Measurements from ENCODE around the gene AREG.

AREG gene

DNA sequence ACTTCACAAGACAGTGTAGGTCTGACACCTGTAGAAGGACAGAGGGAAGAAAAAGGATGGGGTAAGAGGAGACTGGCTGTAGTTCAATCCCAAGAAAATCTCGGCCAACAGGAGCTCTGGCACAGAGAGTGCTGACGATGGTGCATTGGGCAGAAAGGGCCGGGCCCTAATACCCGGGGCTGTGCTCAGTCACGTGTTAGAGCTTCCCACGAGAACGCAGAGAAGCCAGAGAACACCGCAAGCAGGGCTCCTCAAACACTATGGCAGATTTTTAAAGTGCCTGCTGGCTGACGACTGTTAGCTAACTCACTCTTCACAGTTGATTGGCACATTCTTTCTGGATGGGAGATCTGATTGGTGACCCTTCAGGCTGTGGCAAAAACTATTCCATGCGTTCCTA lies 44.5 kb upstream of the AREG start:
- Histone ChIP-seq H4K20me1 (ENCODE audit: insufficient read depth, low read length, poor library complexity, severe bottlenecking) (no peaks in the 10 kb centered on the region), H3K9ac (ENCODE audit: low read depth, low read length, poor library complexity, severe bottlenecking) (no peak overlapping the region), H3K4me3 (ENCODE audit: low read length, poor library complexity, severe bottlenecking) (no peak overlapping the region), H3K4me1 (ENCODE audit: insufficient read depth, low read length, poor library complexity, severe bottlenecking) (peaks cover 4% of the 10 kb centered on the region), H3K9me2 (replicated peaks; ENCODE audit: low read depth, low read length) (no peaks in the 10 kb centered on the region), H3K9me3 (ENCODE audit: insufficient read depth, low read depth, low read length) (no peaks in the 10 kb centered on the region), H2AFZ (ENCODE audit: low read length) (no peak overlapping the region), H3F3A (ENCODE audit: low read depth) (no peaks in the 10 kb centered on the region), H3K27me3 (ENCODE audit: insufficient read depth, low read length, poor library complexity, severe bottlenecking) (no peaks in the 10 kb centered on the region), H3K4me2 (ENCODE audit: low read depth, low read length, poor library complexity, severe bottlenecking) (no peak overlapping the region), H3K36me3 (ENCODE audit: insufficient read depth, low read length) (no peaks in the 10 kb centered on the region), H3K79me2 (ENCODE audit: insufficient read depth, low read length) (no peaks in the 10 kb centered on the region)
- no peak for TF ChIP-seq EZH2phosphoT487 (IDR thresholded peaks at IDR 0.05; ENCODE audit: borderline replicate concordance)
- TF ChIP-seq, protein P1, sequence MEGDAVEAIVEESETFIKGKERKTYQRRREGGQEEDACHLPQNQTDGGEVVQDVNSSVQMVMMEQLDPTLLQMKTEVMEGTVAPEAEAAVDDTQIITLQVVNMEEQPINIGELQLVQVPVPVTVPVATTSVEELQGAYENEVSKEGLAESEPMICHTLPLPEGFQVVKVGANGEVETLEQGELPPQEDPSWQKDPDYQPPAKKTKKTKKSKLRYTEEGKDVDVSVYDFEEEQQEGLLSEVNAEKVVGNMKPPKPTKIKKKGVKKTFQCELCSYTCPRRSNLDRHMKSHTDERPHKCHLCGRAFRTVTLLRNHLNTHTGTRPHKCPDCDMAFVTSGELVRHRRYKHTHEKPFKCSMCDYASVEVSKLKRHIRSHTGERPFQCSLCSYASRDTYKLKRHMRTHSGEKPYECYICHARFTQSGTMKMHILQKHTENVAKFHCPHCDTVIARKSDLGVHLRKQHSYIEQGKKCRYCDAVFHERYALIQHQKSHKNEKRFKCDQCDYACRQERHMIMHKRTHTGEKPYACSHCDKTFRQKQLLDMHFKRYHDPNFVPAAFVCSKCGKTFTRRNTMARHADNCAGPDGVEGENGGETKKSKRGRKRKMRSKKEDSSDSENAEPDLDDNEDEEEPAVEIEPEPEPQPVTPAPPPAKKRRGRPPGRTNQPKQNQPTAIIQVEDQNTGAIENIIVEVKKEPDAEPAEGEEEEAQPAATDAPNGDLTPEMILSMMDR (conservative IDR thresholded peaks at IDR 0.05; ENCODE audit: low read length): no peak

DNA sequence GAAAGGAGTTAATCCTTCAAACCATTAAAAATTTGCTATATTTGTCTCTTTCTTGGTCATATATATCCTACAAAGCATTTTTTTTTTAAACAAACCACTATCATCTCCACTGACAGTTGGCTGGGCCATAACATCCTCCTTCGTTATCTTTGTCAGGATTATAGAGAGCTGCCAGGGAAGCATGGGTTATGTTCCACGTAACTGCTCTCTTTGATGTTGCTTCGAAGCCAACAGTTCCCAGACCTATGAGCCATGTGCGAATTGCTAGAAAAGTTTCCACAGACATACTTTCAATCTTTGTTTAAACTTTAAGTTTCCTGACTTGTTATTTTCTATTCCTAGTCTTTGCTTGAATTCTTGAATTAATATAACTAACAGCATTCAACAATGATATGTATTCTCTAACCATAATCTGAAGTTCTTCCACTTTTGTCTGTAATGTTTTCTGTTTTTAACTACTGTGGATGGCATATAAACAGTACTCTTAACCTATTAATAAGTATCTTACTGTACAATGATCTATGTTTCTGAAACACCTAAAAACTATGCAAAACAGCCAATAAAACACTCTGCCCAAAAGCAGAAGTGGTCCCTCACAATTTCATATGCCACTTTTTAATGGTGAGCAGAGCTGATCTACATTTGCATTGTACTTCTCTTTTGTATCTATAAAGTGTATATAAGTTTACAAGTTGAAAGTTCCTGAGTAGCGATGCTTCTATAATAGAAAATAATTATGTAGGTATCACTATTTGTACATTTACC lies 42.1 kb upstream of the AREG start:
- Histone ChIP-seq H2AFZ (ENCODE audit: low read length) (no peak overlapping the region), H3K4me2 (ENCODE audit: low read depth, low read length, poor library complexity, severe bottlenecking) (no peak overlapping the region), H3K27me3 (ENCODE audit: insufficient read depth, low read length, poor library complexity, severe bottlenecking) (no peaks in the 10 kb centered on the region), H3K79me2 (ENCODE audit: insufficient read depth, low read length) (no peaks in the 10 kb centered on the region), H3K9me3 (ENCODE audit: insufficient read depth, low read depth, low read length) (no peaks in the 10 kb centered on the region), H4K20me1 (ENCODE audit: insufficient read depth, low read length, poor library complexity, severe bottlenecking) (no peaks in the 10 kb centered on the region), H3K4me3 (ENCODE audit: low read length, poor library complexity, severe bottlenecking) (no peak overlapping the region), H3F3A (ENCODE audit: low read depth) (no peaks in the 10 kb centered on the region), H3K4me1 (ENCODE audit: insufficient read depth, low read length, poor library complexity, severe bottlenecking) (peaks cover 3% of the 10 kb centered on the region), H3K9me2 (replicated peaks; ENCODE audit: low read depth, low read length) (no peaks in the 10 kb centered on the region), H3K9ac (ENCODE audit: low read depth, low read length, poor library complexity, severe bottlenecking) (no peak overlapping the region), H3K36me3 (ENCODE audit: insufficient read depth, low read length) (no peaks in the 10 kb centered on the region)
- TF ChIP-seq, protein P1 (conservative IDR thresholded peaks at IDR 0.05; ENCODE audit: low read length): no peak
- TF ChIP-seq EZH2phosphoT487 (IDR thresholded peaks at IDR 0.05; ENCODE audit: borderline replicate concordance): no peak

DNA sequence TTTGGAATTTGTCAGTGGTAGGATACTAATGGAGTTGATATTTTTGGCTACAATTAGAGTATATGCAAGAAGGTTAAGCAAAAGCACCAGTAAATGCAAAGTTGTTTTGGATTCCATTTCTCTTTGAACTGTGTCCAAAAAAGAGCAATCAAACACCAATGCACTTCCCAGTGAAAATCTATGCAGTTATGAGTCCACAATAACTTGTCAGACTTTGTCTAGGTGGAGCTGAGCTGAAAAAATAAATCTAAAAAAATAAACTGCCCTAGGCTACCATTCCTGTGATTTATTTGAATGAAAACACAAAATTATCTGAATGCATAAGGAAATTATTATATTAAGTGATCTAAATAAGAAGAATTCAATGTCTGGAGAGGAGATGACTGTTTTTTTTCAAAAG lies 37.0 kb upstream of the AREG start:
- TF ChIP-seq EZH2phosphoT487 (IDR thresholded peaks at IDR 0.05; ENCODE audit: borderline replicate concordance): no peak
- TF ChIP-seq, protein P1 (conservative IDR thresholded peaks at IDR 0.05; ENCODE audit: low read length): no peak
- H3K9me3 ChIP-seq (ENCODE audit: insufficient read depth, low read depth, low read length): no peaks in the 10 kb centered on the region
- H4K20me1 ChIP-seq (ENCODE audit: insufficient read depth, low read length, poor library complexity, severe bottlenecking): no peaks in the 10 kb centered on the region
- H3K79me2 ChIP-seq (ENCODE audit: insufficient read depth, low read length): no peaks in the 10 kb centered on the region
- peaks cover 7% of the 10 kb centered on the region for H3K27me3 ChIP-seq (ENCODE audit: insufficient read depth, low read length, poor library complexity, severe bottlenecking)
- H3K4me3 ChIP-seq (ENCODE audit: low read length, poor library complexity, severe bottlenecking): no peak overlapping the region
- no peaks in the 10 kb centered on the region for H3K4me1 ChIP-seq (ENCODE audit: insufficient read depth, low read length, poor library complexity, severe bottlenecking)
- H3K9ac ChIP-seq (ENCODE audit: low read depth, low read length, poor library complexity, severe bottlenecking): no peak overlapping the region
- H2AFZ ChIP-seq (ENCODE audit: low read length): no peak overlapping the region
- H3K4me2 ChIP-seq (ENCODE audit: low read depth, low read length, poor library complexity, severe bottlenecking): no peak overlapping the region
- no peaks in the 10 kb centered on the region for H3F3A ChIP-seq (ENCODE audit: low read depth)
- no peaks in the 10 kb centered on the region for H3K36me3 ChIP-seq (ENCODE audit: insufficient read depth, low read length)
- no peaks in the 10 kb centered on the region for H3K9me2 ChIP-seq (replicated peaks; ENCODE audit: low read depth, low read length)
